Hypothalamus (tissue), 51 donors: ENCODE data around the gene ZNF764.

Source experiments
- DNase-seq, 51 donors: peaks; one replicate each; lab custom pipeline; 2025; lab: John Stamatoyannopoulos, UW

Gene ZNF764

GRCh38 chr16:30509081-30509765, 49.0 kb downstream of the ZNF764 start:
- no peak for DNase-seq
